ENCODE data around the gene PRICKLE2.
A peak's percentile ranks its signal among the peaks of the same experiment; 100 is the strongest.

The PRICKLE2 gene

GRCh38 chr3:64152086-64152485 is 73.2 kb downstream of the PRICKLE2 start:
- TF ChIP-seq, protein P1, sequence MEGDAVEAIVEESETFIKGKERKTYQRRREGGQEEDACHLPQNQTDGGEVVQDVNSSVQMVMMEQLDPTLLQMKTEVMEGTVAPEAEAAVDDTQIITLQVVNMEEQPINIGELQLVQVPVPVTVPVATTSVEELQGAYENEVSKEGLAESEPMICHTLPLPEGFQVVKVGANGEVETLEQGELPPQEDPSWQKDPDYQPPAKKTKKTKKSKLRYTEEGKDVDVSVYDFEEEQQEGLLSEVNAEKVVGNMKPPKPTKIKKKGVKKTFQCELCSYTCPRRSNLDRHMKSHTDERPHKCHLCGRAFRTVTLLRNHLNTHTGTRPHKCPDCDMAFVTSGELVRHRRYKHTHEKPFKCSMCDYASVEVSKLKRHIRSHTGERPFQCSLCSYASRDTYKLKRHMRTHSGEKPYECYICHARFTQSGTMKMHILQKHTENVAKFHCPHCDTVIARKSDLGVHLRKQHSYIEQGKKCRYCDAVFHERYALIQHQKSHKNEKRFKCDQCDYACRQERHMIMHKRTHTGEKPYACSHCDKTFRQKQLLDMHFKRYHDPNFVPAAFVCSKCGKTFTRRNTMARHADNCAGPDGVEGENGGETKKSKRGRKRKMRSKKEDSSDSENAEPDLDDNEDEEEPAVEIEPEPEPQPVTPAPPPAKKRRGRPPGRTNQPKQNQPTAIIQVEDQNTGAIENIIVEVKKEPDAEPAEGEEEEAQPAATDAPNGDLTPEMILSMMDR (IDR thresholded peaks at IDR 0.05; ENCODE audit: control insufficient read depth, extremely low read depth, insufficient read depth), result no peak
- peak; percentile 14 for DNase-seq (ENCODE audit: low read depth)

GRCh38 chr3:64151342-64151871 is 73.9 kb downstream of the PRICKLE2 start:
- TF ChIP-seq, protein P1 (IDR thresholded peaks at IDR 0.05; ENCODE audit: control insufficient read depth, extremely low read depth, insufficient read depth), result no peak
- no peak overlapping the region; the same call in 1 of the 2 replicates for H3K4me3 ChIP-seq (ENCODE audit: low read depth, low read length)
- no peak for DNase-seq (ENCODE audit: low read depth)

More at GRCh38 chr3:64152086-64152485, 73.2 kb downstream of the PRICKLE2 start:
- H3K4me3 ChIP-seq (ENCODE audit: low read depth, low read length), result no peak overlapping the region

DNA sequence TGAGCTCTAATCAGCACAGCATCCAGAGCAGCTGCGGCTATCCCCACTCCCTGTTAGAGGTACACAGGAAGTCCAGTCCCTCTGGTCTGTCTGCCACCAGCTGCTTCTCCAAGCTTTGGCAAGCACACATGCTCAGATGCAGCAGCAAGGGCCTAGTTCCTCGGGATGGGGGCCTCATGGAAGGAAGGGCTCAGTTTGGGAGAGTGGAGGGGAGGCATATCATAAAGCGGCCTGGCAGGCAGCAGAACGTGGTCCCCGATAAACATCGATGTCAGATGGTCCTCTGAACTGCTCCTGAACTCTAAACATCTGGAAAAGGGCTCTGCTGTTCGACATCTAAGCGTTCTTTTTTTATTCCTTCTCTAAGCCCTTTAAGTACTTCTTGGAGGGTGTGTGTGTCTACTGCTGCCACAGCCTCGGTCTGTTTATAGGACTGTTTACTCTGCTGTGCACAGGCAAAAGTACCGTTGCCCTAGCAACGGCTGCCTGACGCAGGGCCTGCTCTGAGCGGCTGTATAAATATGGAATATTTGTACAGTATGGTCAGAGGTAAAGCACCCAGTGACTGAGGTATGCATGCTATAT is 74.6 kb downstream of the PRICKLE2 start:
- TF ChIP-seq, protein P1 (IDR thresholded peaks at IDR 0.05; ENCODE audit: control insufficient read depth, extremely low read depth, insufficient read depth), result no peak
- peak overlapping the region; percentile 14; the same call in 1 of the 2 replicates for H3K4me3 ChIP-seq (ENCODE audit: low read depth, low read length)
- DNase-seq (ENCODE audit: low read depth), result peak; percentile 86

DNA sequence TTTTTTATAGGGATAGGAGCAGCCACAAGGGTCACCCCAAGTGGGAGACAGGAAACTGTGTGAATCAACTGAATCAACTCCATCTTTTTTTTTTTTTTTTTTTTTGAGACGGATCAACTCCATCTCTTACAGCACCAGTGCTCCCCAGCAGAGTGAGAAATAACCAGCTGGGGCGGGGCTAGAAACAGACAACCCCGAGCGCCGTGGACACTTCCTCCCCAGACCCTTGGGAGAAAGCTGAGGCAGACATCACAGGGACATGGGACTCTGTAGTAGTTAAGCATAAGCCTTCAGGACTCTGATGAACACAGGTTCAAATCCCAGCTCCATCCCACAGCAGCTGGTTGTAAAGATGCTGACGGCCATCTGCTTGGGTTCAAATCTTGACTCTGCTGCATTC is 75.4 kb downstream of the PRICKLE2 start:
- TF ChIP-seq, protein P1 (IDR thresholded peaks at IDR 0.05; ENCODE audit: control insufficient read depth, extremely low read depth, insufficient read depth), result no peak
- DNase-seq (ENCODE audit: low read depth), result no peak
- no peak overlapping the region for H3K4me3 ChIP-seq (ENCODE audit: low read depth, low read length)

DNA sequence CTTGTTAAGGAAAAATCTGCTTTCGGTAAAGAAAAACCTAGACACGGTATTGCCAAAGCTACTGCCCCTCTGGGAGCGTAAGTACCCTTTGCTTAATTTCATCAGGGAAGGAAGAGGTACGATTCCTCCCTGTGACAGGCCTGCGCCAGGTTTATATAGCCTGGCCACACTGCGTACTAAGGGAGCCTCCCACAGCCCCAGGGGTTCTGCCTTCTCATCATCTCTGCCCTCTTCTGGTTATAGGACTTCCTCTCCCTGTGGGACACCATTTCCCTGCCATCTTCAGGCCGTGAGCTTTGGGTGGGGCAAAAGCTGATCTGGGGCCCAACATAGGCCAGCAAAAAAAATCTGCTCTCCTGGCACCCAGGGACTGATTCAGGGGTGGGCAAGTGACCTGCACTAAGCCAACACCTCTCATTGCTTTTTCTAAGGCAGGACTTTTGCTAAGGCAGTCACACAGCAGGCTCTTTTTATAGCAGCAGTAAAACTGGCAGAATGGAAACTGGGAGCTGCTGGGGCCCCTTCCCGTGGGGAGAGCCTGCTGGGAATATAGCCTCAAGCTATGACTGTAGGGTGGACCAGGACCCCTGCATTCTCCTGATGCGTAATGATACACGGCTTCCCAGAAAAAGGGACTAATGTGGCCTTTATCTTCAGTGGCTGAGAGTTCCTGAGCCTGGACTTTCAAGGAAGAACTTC is 76.2 kb downstream of the PRICKLE2 start:
- TF ChIP-seq, protein P1 (IDR thresholded peaks at IDR 0.05; ENCODE audit: control insufficient read depth, extremely low read depth, insufficient read depth), result no peak

GRCh38 chr3:64147211-64147610 is 78.1 kb downstream of the PRICKLE2 start:
- H3K4me3 ChIP-seq (ENCODE audit: low read depth, low read length), result no peak overlapping the region
- TF ChIP-seq, protein P1 (IDR thresholded peaks at IDR 0.05; ENCODE audit: control insufficient read depth, extremely low read depth, insufficient read depth), result no peak
- no peak for DNase-seq (ENCODE audit: low read depth)

More for the DNA sequence above, 76.2 kb downstream of the PRICKLE2 start:
- DNase-seq (ENCODE audit: low read depth), result no peak
- H3K4me3 ChIP-seq (ENCODE audit: low read depth, low read length), result no peak overlapping the region

Data from LNCaP clone FGC (cell line).